Measurements from ENCODE around the gene PET100. TPM values are rescaled to one million over a fixed set of nuclear protein-coding genes. Genes with fewer than 3 reads are reported as not detected.

Gene PET100
- total RNA-seq, 1 experiment from 2014 or later, result 129 TPM

GRCh38 chr19:7612282-7613274 lies 17.0 kb upstream of the PET100 start:
- H3K27ac ChIP-seq (ENCODE audit: low read depth, low read length, poor library complexity, severe bottlenecking), result no peak overlapping the region
- no peak for DNase-seq (ENCODE audit: low spot score)
- no peaks in the 10 kb centered on the region for H3K9me3 ChIP-seq (ENCODE audit: low read depth, low read length, poor library complexity, severe bottlenecking)
- CTCF ChIA-PET, result no interaction called here
- H3K36me3 ChIP-seq (ENCODE audit: insufficient read depth, low read length, poor library complexity, severe bottlenecking), result no peaks in the 10 kb centered on the region
- intact Hi-C loops (cut with micrococcal nuclease; ENCODE audit: unreplicated experiment), result no loop called here
- H3K4me1 ChIP-seq (ENCODE audit: insufficient read depth, low read length, poor library complexity, severe bottlenecking), result no peaks in the 10 kb centered on the region
- no peaks in the 10 kb centered on the region for H3K27me3 ChIP-seq (replicated peaks; ENCODE audit: insufficient read depth, low read depth, low read length, poor library complexity)
- POLR2A ChIA-PET (ENCODE audit: low non-redundant PET), result no interaction called here
- BruUV-seq (replicated peaks), result no TSS peak
- TF ChIP-seq CTCF (conservative IDR thresholded peaks at IDR 0.05; ENCODE audit: low read depth, low read length) (no peak), EZH2 (IDR thresholded peaks at IDR 0.05; ENCODE audit: borderline replicate concordance, low read depth, low read length, poor library complexity, severe bottlenecking) (no peak)
- no peak overlapping the region for H3K4me3 ChIP-seq (ENCODE audit: low read depth, low read length, poor library complexity, severe bottlenecking)

GRCh38 chr19:7614859-7615741 lies 14.5 kb upstream of the PET100 start:
- no peak overlapping the region for H3K27ac ChIP-seq (ENCODE audit: low read depth, low read length, poor library complexity, severe bottlenecking)
- H3K9me3 ChIP-seq (ENCODE audit: low read depth, low read length, poor library complexity, severe bottlenecking), result no peaks in the 10 kb centered on the region
- no peak for TF ChIP-seq EZH2 (IDR thresholded peaks at IDR 0.05; ENCODE audit: borderline replicate concordance, low read depth, low read length, poor library complexity, severe bottlenecking)
- no peak for TF ChIP-seq CTCF (conservative IDR thresholded peaks at IDR 0.05; ENCODE audit: low read depth, low read length)
- POLR2A ChIA-PET (ENCODE audit: low non-redundant PET), result no interaction called here
- H3K4me3 ChIP-seq (ENCODE audit: low read depth, low read length, poor library complexity, severe bottlenecking), result no peak overlapping the region
- no TSS peak for BruUV-seq (replicated peaks)
- CTCF ChIA-PET, result interaction anchor here (0.6 kb wide), 1 partner anchor 44 kb away, joined by 3 read pairs; no protein-coding TSS in a partner anchor
- H3K27me3 ChIP-seq (replicated peaks; ENCODE audit: insufficient read depth, low read depth, low read length, poor library complexity), result no peaks in the 10 kb centered on the region
- no peaks in the 10 kb centered on the region for H3K4me1 ChIP-seq (ENCODE audit: insufficient read depth, low read length, poor library complexity, severe bottlenecking)
- intact Hi-C loops (cut with micrococcal nuclease; ENCODE audit: unreplicated experiment), result no loop called here
- DNase-seq (ENCODE audit: low spot score), result no peak
- H3K36me3 ChIP-seq (ENCODE audit: insufficient read depth, low read length, poor library complexity, severe bottlenecking), result no peaks in the 10 kb centered on the region

- H3K4me3 ChIP-seq (ENCODE audit: low read depth, low read length, poor library complexity, severe bottlenecking), result no peak overlapping the region
- H3K36me3 ChIP-seq (ENCODE audit: insufficient read depth, low read length, poor library complexity, severe bottlenecking), result peaks cover 9% of the 10 kb centered on the region
- TF ChIP-seq CTCF (conservative IDR thresholded peaks at IDR 0.05; ENCODE audit: low read depth, low read length), result no peak
- no peak for TF ChIP-seq EZH2 (IDR thresholded peaks at IDR 0.05; ENCODE audit: borderline replicate concordance, low read depth, low read length, poor library complexity, severe bottlenecking)
- BruUV-seq (replicated peaks), result no TSS peak
- no peak for DNase-seq (ENCODE audit: low spot score)
- intact Hi-C loops (cut with micrococcal nuclease; ENCODE audit: unreplicated experiment), result no loop called here
- no peaks in the 10 kb centered on the region for H3K9me3 ChIP-seq (ENCODE audit: low read depth, low read length, poor library complexity, severe bottlenecking)
- ChIA-PET CTCF (no interaction called here), POLR2A (ENCODE audit: low non-redundant PET) (no interaction called here)
- no peaks in the 10 kb centered on the region for H3K27me3 ChIP-seq (replicated peaks; ENCODE audit: insufficient read depth, low read depth, low read length, poor library complexity)
- no peaks in the 10 kb centered on the region for H3K4me1 ChIP-seq (ENCODE audit: insufficient read depth, low read length, poor library complexity, severe bottlenecking)
- no peak overlapping the region for H3K27ac ChIP-seq (ENCODE audit: low read depth, low read length, poor library complexity, severe bottlenecking)
These were observed 12.4 kb upstream of the PET100 start for GRCh38 chr19:7617172-7617571.
